ENCODE results near the gene AQP3. TPM values are rescaled to one million over a fixed set of nuclear protein-coding genes. Genes with fewer than 3 reads are reported as not detected.
"Not testable (repeated sequence)": the region's sequence is repeated elsewhere in the genome, so short reads cannot be mapped to it uniquely, and the experiment has no call there.

AQP3 gene
- total RNA-seq, 2 experiments from 2014 or later = 29.1 to 32.0 TPM

- no peaks in the 10 kb centered on the region for H3K27me3 Mint-ChIP-seq
- H3K27ac Mint-ChIP-seq = no peak overlapping the region
- no peak overlapping the region for H3K4me3 Mint-ChIP-seq
- no peaks in the 10 kb centered on the region for H3K36me3 Mint-ChIP-seq
- ATAC-seq (ENCODE audit: low read depth) (no peak), DNase-seq (no peak)
- peaks cover 7% of the 10 kb centered on the region for H3K4me1 Mint-ChIP-seq
- H3K9me3 Mint-ChIP-seq = no peaks in the 10 kb centered on the region
- POLR2A ChIA-PET = no interaction called here
These were observed 13.5 kb downstream of the AQP3 start for GRCh38 chr9:33433871-33434270.

GRCh38 chr9:33431420-33431819 is 16.0 kb downstream of the AQP3 start:
- H3K9me3 Mint-ChIP-seq = no peaks in the 10 kb centered on the region
- no peak overlapping the region for H3K4me3 Mint-ChIP-seq
- no peak overlapping the region for H3K27ac Mint-ChIP-seq
- H3K27me3 Mint-ChIP-seq = no peaks in the 10 kb centered on the region
- POLR2A ChIA-PET = no interaction called here
- H3K36me3 Mint-ChIP-seq = no peaks in the 10 kb centered on the region
- ATAC-seq (ENCODE audit: low read depth) (no peak), DNase-seq (no peak)
- H3K4me1 Mint-ChIP-seq = peaks cover 3% of the 10 kb centered on the region

GRCh38 chr9:33430942-33431341 is 16.5 kb downstream of the AQP3 start:
- H3K9me3 Mint-ChIP-seq = no peaks in the 10 kb centered on the region
- ATAC-seq (ENCODE audit: low read depth) = no peak
- no peaks in the 10 kb centered on the region for H3K36me3 Mint-ChIP-seq
- DNase-seq = no peak
- H3K4me1 Mint-ChIP-seq = peaks cover 3% of the 10 kb centered on the region
- no peak overlapping the region for H3K4me3 Mint-ChIP-seq
- no peak overlapping the region for H3K27ac Mint-ChIP-seq
- H3K27me3 Mint-ChIP-seq = no peaks in the 10 kb centered on the region
- POLR2A ChIA-PET = no interaction called here

DNA sequence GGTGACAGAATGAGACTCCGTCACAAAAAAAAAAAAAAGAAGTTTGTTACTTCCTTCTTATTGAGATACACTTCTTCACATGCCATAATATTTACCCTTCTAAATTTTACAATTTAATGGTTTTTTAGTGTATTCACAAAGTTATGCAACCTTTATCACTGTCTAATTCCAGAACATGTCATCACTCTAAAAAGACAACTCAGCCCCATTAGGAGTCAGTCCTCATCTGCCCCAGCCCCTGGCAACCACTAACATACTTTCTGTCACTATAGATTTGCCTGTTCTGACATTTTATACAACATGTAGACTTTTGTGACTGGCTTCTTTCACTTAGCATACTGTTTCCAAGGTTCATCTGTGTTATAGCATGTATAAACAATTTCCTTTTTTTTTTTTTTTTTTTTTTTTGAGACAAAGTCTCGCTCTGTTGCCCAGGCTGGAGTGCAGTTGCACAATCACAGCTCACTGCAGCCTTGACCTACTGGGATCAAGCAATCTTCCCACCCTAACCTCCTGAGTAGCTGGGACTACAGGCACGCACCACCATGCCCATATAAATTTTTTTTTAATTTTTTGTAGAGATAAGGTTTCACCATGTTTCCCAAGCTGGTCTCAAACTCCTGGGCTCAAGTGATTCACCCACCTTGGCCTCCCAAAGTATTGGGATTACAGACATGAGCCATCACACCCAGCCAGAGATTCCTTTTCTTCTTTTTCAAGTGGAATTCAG is 18.0 kb downstream of the AQP3 start:
- H3K27ac Mint-ChIP-seq = no peak overlapping the region
- H3K4me1 Mint-ChIP-seq = peaks cover 3% of the 10 kb centered on the region
- no peaks in the 10 kb centered on the region for H3K27me3 Mint-ChIP-seq
- H3K9me3 Mint-ChIP-seq = no peaks in the 10 kb centered on the region
- H3K4me3 Mint-ChIP-seq = no peak overlapping the region
- POLR2A ChIA-PET = no interaction called here
- H3K36me3 Mint-ChIP-seq = no peaks in the 10 kb centered on the region
- no peak for ATAC-seq (ENCODE audit: low read depth)
- DNase-seq = no peak

GRCh38 chr9:33426843-33427293 is 20.5 kb downstream of the AQP3 start:
- POLR2A ChIA-PET = no interaction called here
- Mint-ChIP-seq H3K4me3 (no peak overlapping the region), H3K9me3 (no peaks in the 10 kb centered on the region), H3K36me3 (no peaks in the 10 kb centered on the region), H3K27me3 (no peaks in the 10 kb centered on the region), H3K4me1 (no peaks in the 10 kb centered on the region), H3K27ac (no peak overlapping the region)
- DNase-seq (no peak), ATAC-seq (ENCODE audit: low read depth) (no peak)

DNA sequence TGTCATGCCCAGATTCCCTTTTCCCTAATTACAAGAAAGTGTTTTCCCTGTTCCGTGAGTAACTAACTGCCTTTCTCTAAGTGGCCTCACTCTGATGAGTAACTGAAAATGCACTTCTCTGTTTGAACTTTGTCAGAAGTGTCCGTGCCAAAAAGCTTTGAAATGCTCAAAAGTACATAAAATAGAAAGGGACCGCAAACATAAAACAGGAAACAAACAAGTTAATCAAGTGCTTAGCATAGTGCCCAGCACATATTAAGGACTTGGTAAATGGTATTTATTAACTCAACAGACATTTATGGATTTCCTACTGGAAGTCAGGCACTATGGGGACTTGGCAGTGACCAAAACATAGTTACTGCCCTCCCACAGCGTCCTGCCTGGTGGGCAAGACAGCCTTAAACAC is 22.3 kb downstream of the AQP3 start:
- no peak for DNase-seq
- H3K36me3 Mint-ChIP-seq = no peaks in the 10 kb centered on the region
- no peak overlapping the region for H3K27ac Mint-ChIP-seq
- no peaks in the 10 kb centered on the region for H3K9me3 Mint-ChIP-seq
- ATAC-seq (ENCODE audit: low read depth) = no peak
- no peak overlapping the region for H3K4me3 Mint-ChIP-seq
- POLR2A ChIA-PET = no interaction called here
- H3K27me3 Mint-ChIP-seq = peaks cover 2% of the 10 kb centered on the region
- H3K4me1 Mint-ChIP-seq = no peaks in the 10 kb centered on the region

DNA sequence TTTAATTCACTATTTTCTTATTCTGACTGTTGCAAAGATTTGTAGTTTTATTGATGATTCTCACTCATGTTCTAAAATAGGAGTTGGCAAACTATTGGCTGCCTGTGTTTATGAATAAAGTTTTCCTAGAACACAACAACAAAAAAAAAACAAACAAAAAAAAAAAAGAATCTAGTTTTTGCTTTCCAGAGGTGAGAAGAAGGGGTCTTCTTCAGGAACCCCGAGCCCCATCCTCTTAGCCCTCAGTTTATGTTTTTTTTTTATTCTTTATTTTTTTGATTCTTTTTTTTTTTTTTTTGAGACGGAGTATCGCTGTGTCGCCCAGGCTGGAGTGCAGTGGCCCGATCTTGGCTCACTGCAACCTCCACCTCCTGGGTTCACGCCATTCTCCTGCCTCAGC is 22.9 kb downstream of the AQP3 start:
- H3K27ac Mint-ChIP-seq; H3K4me3 Mint-ChIP-seq; H3K4me1 Mint-ChIP-seq; ATAC-seq (ENCODE audit: low read depth); H3K9me3 Mint-ChIP-seq; DNase-seq; POLR2A ChIA-PET; H3K36me3 Mint-ChIP-seq; H3K27me3 Mint-ChIP-seq: not testable (repeated sequence)

DNA sequence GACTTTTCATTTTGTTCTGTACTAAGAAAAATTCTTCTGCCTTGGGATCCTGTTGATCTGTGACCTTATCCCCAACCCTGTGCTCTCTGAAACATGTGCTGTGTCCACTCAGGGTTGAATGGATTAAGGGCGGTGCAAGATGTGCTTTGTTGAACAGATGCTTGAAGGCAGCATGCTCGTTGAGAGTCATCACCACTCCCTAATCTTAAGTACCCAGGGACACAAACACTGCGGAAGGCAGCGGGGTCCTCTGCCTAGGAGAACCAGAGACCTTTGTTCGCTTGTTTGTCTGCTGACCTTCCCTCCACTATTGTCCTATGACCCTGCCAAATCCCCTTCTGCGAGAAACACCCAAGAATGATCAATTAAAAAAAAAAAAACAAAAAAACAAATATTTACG is 23.4 kb downstream of the AQP3 start:
- DNase-seq; H3K4me1 Mint-ChIP-seq; H3K9me3 Mint-ChIP-seq; H3K36me3 Mint-ChIP-seq; ATAC-seq (ENCODE audit: low read depth); H3K27ac Mint-ChIP-seq; POLR2A ChIA-PET; H3K27me3 Mint-ChIP-seq; H3K4me3 Mint-ChIP-seq: not testable (repeated sequence)

GRCh38 chr9:33419708-33420303 is 27.6 kb downstream of the AQP3 start:
- ATAC-seq (ENCODE audit: low read depth) = no peak
- H3K4me1 Mint-ChIP-seq = peaks cover 24% of the 10 kb centered on the region
- no peak overlapping the region for H3K4me3 Mint-ChIP-seq
- H3K36me3 Mint-ChIP-seq = no peaks in the 10 kb centered on the region
- peaks cover 2% of the 10 kb centered on the region for H3K27me3 Mint-ChIP-seq
- POLR2A ChIA-PET = no interaction called here
- H3K9me3 Mint-ChIP-seq = no peaks in the 10 kb centered on the region
- DNase-seq = no peak
- no peak overlapping the region for H3K27ac Mint-ChIP-seq

GRCh38 chr9:33418090-33418489 is 29.3 kb downstream of the AQP3 start:
- Mint-ChIP-seq H3K36me3 (no peaks in the 10 kb centered on the region), H3K4me3 (no peak overlapping the region), H3K27me3 (peaks cover 5% of the 10 kb centered on the region), H3K27ac (peak overlapping the region; percentile 34), H3K9me3 (no peaks in the 10 kb centered on the region), H3K4me1 (peaks cover 32% of the 10 kb centered on the region)
- DNase-seq (no peak), ATAC-seq (ENCODE audit: low read depth) (no peak)
- POLR2A ChIA-PET = interaction anchor here (3.2 to 3.4 kb wide), 2 partner anchors 30 to 36 kb away, joined by 27 to 31 read pairs; partner anchors contain the start of gene AQP3

- H3K27me3 Mint-ChIP-seq = peaks cover 5% of the 10 kb centered on the region
- H3K4me3 Mint-ChIP-seq = peak overlapping the region; percentile 8
- no peaks in the 10 kb centered on the region for H3K9me3 Mint-ChIP-seq
- peak overlapping the region; percentile 94 for H3K27ac Mint-ChIP-seq
- DNase-seq = no peak
- no peaks in the 10 kb centered on the region for H3K36me3 Mint-ChIP-seq
- H3K4me1 Mint-ChIP-seq = peaks cover 32% of the 10 kb centered on the region
- POLR2A ChIA-PET = interaction anchor here (0.5 to 3.4 kb wide), 4 partner anchors 31 to 127 kb away, joined by 3 to 31 read pairs (median 24); partner anchors contain the start of genes AQP3 and NFX1
- no peak for ATAC-seq (ENCODE audit: low read depth)
These were observed 30.4 kb downstream of the AQP3 start for GRCh38 chr9:33416996-33417395.

DNA sequence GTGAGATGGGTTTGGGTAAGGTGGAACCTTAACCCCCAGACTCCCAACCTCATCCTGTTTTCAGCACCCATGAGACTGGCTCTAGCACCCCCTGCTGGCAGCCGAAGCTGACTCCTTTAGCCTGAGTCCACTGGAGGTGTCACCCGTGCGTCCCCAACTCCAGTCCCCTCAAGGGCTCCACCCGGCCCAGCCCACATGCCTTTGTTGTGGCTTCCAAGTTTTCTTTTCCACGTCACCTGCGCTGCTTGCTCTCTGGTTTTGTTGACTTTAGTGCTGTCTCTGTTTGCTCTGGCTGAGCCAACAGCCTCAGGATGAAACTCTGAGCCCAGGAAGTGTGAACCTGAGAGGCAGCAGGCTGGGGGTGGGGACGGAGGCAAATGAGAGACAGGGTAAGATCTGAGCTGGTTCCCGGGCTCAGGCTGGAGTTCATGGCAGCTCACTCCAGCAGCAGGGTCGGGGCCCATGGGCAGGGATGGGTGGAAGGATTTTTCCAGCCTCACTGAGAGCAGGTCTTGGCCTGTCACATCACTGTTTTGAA is 31.8 kb downstream of the AQP3 start:
- no peaks in the 10 kb centered on the region for H3K9me3 Mint-ChIP-seq
- DNase-seq = peak; percentile 93
- POLR2A ChIA-PET = interaction anchor here (1.0 to 3.4 kb wide), 8 partner anchors 8 to 129 kb away, joined by 3 to 31 read pairs (median 10); partner anchors contain the start of genes AQP3, NFX1 and NOL6
- ATAC-seq (ENCODE audit: low read depth) = peak; percentile 95
- H3K4me3 Mint-ChIP-seq = peak overlapping the region; percentile 72
- H3K27ac Mint-ChIP-seq = peak overlapping the region; percentile 94
- no peaks in the 10 kb centered on the region for H3K36me3 Mint-ChIP-seq
- peaks cover 32% of the 10 kb centered on the region for H3K4me1 Mint-ChIP-seq
- peaks cover 5% of the 10 kb centered on the region for H3K27me3 Mint-ChIP-seq

GRCh38 chr9:33414889-33415500 is 32.4 kb downstream of the AQP3 start:
- H3K4me3 Mint-ChIP-seq = peak overlapping the region; percentile 72
- no peaks in the 10 kb centered on the region for H3K36me3 Mint-ChIP-seq
- ATAC-seq (ENCODE audit: low read depth) (no peak), DNase-seq (no peak)
- POLR2A ChIA-PET = interaction anchor here (1.4 to 3.4 kb wide), 5 partner anchors 33 to 125 kb away, joined by 5 to 31 read pairs (median 20); partner anchors contain the start of genes AQP3, NFX1 and NOL6
- peaks cover 32% of the 10 kb centered on the region for H3K4me1 Mint-ChIP-seq
- H3K27me3 Mint-ChIP-seq = peaks cover 2% of the 10 kb centered on the region
- H3K27ac Mint-ChIP-seq = peak overlapping the region; percentile 94
- no peaks in the 10 kb centered on the region for H3K9me3 Mint-ChIP-seq

All from activated naive CD8-positive, alpha-beta T cell treated with anti-CD3 and anti-CD28 coated beads, Interleukin-2, amount 10 ng/mL, durations not matched to agents 7 days and 5 days (primary cell).